Stimulated activated CD4-positive, alpha-beta T cell treated with anti-CD3 and anti-CD28 coated beads, TNF-alpha, amount 100 ng/mL, for 4 hours (primary cell): ENCODE data around the gene HLA-DQB1.
A peak's percentile ranks its signal among the peaks of the same experiment; 100 is the strongest.

Source experiments
- DNase-seq, 3 experiments: peaks; one replicate each; pipeline ENCODE4 v3.0.0-alpha.2; 2020; ENCODE audit warnings: low read depth in 3 of 3

HLA-DQB1 gene

GRCh38 chr6:32627249-32627648 is 39.2 kb downstream of the HLA-DQB1 start:
- DNase-seq = no peak

DNA sequence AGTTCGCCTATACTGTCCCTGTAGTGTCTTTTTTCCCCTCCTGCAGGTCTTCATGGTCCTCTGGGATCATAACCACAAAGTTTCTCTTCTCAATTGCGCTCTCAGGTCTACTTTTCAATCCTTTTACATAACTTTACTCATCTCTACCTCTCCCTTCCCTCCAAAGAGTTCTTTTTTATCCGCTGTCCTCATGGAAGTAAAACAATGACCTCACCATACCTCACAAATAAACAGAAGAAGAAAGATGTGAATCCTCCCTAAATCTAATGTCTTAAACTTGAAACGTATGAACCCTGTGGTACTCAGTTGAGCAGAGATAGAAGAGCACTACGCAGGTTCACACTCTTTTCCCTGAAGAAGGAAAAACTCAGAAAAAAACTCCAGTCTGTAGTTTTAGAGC is 41.3 kb downstream of the HLA-DQB1 start:
- DNase-seq = no peak

GRCh38 chr6:32624565-32624964 is 41.9 kb downstream of the HLA-DQB1 start:
- DNase-seq = no peak

GRCh38 chr6:32623693-32624092 is 42.8 kb downstream of the HLA-DQB1 start:
- DNase-seq = no peak

- peak in 2 of 3 experiments; percentile 21 to 23 for DNase-seq
These were observed 43.7 kb downstream of the HLA-DQB1 start for GRCh38 chr6:32622545-32623401.

GRCh38 chr6:32621372-32621771 is 45.1 kb downstream of the HLA-DQB1 start:
- DNase-seq = no peak

GRCh38 chr6:32617751-32618150 is 48.7 kb downstream of the HLA-DQB1 start:
- no peak for DNase-seq

GRCh38 chr6:32615885-32616532 is 50.4 kb downstream of the HLA-DQB1 start:
- no peak for DNase-seq

GRCh38 chr6:32614366-32615081 is 51.9 kb downstream of the HLA-DQB1 start:
- no peak for DNase-seq

DNA sequence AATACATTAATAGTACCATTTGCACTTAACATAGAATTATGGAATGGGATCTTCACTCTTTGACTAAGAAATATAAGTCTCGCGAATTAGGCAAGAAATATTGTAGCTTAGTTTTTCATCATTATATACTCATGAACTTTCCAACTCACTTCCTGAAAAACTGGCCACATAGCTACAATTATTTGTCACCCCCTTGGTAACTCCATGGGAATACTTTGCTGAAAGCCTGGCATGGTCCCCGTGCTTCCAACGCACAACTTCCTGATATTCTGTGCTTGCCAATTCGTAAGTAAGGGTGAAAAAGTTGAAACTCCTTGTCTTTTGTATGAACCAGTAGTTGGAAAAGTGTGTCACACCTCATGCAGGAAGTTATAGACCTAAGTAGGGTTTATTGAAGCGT is 53.0 kb downstream of the HLA-DQB1 start:
- DNase-seq = no peak

GRCh38 chr6:32610682-32611296 is 55.7 kb downstream of the HLA-DQB1 start:
- no peak for DNase-seq

DNA sequence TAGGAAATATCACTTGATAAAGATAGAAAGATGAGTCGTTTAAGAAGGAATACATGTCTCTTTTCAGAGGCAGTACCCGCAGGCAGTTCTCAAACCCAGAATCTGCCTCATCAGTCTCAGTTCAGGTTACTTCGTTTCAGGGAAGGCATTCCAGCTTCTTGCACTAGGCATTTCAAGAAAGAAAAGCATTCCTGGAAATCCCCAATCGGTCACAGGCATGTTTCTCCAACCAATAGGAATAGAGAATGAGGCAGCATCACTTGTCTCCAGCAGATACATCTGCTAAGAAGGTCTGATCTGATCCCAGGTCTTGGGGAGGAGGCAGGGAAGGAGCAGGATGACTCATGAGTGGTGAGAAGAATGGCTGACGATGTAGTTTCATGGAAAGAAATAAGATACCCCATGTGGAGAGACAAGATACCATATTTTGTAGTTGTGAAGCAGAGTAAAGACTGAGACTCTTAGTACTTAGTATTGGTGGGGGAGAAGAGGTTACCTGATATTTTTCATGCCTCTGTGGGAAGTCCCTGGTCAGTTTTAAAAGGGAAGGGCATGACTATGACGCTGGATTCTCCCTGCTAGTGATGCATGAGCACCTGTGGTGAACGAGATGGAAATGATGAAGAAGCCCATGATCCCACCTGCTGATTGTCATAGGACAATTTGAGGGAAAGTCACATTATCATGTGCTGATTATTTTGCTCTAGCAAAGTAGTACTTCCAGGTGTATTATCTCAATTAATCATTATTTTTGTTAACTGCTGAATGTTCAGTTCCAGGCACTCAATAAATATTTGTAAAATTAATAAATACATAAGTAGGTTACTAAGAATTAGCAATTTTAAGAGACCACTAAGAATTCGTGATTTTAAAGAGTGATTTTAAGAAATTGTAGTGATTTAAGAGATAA is 56.5 kb downstream of the HLA-DQB1 start:
- peak in 2 of 3 experiments; percentile 12 to 15 for DNase-seq
